GM21737 (cell line): Measurements from ENCODE around the gene OR14A2.
"Not testable (repeated sequence)": the region's sequence is repeated elsewhere in the genome, so short reads cannot be mapped to it uniquely, and the experiment has no call there.

Source experiments
- ATAC-seq: cut with Tn5 transposase; IDR thresholded peaks from one replicate; pipeline ENCODE4 v1.9.1; 2021; ENCODE audit warnings: mild to moderate bottlenecking, moderate library complexity; ENCODE audit not compliant: unreplicated experiment

OR14A2 gene

DNA sequence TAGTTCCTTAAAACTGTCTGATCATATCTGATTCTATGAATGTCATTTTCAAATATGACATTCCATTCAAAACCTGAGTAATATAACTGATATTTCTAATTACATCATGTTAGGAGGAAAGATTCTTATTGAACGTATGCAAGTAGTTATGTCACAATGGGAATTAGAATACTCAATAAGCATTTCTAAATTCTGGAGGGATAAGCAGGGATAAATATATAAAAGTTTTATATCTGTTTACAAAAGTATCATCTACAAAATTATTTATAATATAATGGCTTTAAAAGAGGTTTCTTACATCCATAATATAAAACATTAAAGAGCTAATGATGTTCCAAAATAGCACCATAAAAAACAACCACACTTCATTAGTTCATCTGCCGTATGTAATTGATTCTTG, at the start of gene OR14A2:
Gene OR14A2 (minus strand): TSS at position 101 of the 400 bp plus-strand sequence.
- ATAC-seq, result no peak

DNA sequence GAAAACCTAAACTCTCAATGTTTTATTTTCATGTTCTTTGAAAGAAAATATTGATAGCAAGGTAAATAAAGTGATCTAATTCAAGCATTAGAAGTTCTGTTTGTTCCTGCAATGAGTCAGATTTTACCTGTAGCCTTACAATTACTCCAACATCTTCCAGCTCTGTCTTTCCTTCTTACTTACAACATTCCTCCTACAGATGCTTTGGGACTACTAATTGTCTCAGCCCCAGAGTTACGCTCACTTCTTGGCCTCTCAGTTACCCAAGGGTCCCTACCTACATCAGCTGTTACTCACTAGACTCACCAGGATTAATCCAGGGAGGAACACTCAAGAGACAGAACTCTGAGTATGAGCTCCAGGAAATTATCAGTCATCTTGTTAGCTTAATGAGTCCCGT, 49.6 kb upstream of the OR14A2 start:
- ATAC-seq, result no peak

DNA sequence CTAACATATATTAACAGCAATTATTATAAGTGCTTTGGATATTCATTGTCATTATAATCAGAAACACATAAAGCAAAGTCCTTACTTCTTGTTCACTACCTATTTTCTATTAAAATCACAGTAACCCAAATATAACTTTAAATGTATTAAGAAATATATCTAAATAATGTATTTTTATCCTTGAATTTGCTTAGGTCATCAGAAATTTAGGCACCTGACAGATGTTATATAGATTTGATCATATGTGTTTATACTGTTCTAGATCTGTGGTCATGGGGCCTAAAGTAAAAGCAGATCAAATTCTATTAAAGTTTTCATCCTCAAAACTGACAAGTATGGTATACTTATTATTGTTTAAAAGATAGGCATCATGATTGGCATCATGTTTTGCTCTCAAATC, 21.7 kb upstream of the OR14A2 start:
- no peak for ATAC-seq

DNA sequence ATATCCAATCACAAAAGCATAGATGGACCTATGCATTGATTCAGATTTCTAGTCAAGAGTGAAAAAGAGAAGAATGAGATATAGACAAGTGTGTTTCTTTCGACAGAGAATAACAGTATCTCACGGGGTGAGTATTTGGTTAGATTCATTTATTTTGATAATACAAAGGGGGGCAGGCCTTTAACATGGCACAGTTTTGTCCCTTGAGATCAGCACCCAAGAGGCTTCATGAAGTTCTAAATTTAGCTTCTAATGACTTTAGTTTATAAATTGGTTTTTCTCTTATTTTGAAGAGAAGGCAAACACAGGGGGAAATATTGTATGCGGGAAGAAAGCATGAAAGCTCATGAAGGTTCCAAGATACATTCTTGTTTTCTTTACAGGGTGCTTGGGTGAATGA, 12.5 kb upstream of the OR14A2 start, which contains the start of gene OR1C1:
Gene OR1C1 (minus strand): TSS at position 101 of the 400 bp plus-strand sequence. CDS start 2,150 bp downstream, outside the sequence.
- no peak for ATAC-seq

DNA sequence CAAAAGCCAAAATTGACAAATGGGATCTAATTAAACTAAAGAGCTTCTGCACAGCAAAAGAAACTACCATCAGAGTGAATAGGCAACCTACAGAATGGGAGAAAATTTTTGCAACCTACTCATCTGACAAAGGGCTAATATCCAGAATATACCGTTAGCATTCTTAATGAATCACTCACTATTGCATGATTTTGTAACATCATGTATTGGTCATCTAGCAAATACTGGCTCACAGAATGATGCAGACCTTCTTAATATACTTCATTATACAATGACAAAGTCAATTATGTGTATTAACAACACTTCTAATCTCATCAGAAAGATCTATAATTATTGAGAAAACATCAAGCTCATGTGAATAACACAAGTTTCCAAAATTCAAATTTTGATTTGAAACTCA, 6.4 kb upstream of the OR14A2 start:
- ATAC-seq, result not testable (repeated sequence)

DNA sequence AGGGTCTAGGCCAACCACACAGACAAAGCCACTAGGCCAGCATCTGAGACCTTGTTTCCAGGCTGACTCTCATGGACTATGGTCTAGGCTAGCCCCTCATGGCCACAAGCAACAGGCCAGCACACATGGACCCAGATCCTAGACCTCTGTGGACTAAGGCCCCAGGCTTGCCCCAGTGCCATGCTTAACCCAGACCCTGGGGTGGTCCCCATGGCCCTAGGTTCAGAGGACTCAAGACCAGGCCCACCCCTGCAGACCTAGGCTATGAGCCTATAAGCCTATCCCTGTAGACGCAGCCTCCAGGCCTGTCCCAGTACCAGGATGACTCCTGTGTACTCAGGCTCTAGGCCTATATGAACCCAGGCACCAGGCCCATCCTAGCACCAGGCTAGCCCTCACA, 1.9 kb upstream of the OR14A2 start:
- ATAC-seq, result no peak

DNA sequence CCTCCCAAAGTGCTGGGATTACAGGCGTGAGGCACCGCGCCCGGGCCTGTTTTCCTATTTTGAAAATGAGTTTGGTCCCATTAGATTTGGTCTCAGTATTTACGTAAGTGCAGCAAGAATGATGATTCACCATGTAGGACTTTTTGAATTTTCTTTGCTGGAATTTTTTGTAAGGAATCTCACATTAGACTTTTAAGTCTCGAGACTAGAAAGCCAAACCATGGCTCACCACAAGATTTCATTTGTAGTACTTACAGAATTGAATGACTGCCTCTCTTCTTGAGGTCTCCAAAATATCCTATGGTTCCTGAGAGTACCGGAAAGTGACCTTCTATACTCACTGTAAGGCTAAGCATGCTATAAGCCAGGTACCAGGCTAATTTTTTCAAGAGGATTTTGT, 325 bp downstream of the OR14A2 start:
- no peak for ATAC-seq

DNA sequence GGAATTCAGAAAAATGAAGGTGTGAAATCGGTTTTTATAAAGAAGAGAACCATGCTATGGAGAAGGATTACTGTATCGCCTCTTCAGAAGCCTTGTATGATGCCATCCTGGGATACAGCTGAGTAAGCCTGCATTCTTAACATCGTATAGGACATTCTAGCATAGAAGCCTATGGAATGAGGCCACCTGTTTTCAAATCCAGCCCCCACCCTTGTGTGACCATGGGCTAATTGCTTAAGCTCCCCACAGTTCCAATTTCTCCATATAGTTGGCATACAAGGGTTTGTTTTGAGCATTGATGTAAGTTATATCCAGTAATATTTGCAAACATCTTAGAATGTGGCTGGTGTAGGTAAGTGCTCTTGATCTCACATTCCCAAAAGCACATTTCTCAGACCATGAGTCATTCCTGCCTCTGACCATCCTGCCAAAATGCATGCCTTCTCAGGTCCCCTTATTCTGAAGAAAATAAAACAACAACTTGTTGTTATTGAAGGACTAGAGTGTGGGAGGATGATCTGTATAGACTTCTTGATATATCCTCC, 1.5 kb downstream of the OR14A2 start:
- no peak for ATAC-seq

DNA sequence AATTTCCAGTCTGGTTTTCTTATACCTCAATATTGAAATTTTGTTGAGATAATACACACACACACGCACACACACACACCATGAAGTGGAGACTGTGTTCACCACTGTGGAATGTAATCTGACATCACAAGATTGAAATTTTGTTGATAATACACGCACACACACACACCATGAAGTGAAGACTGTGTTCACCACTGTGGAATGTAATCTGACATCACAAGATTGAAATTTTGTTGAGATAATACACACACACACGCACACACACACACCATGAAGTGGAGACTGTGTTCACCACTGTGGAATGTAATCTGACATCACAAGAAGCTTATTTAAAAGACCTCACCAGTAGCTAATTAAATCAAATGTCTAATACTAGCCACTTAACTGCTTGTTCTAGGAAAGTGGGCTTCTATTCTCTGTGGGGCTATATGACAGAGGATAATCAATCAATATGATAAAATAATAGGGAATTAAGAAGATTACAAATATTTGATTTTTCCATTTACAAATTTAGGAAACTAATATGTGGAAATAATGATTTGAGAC, 5.7 kb downstream of the OR14A2 start:
- ATAC-seq, result not testable (repeated sequence)

DNA sequence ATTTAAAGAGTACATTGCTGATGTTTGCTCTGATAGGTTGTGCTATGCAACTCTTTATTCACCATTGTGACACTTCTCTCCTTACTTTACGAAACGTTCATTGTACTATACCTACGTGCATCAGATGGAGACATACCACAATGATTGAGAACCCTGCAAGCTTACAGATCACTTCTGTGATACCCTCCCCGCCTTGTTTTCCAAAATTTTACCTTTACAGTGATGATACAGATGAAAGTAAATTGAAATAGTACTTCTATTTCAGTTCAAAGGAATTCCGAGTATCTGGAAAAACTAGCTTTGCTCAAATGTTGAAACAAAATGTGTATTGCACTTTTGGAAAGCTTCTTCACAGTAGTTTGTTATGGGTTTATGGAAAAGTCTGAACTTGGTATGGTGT, 6.2 kb downstream of the OR14A2 start:
- ATAC-seq, result no peak

DNA sequence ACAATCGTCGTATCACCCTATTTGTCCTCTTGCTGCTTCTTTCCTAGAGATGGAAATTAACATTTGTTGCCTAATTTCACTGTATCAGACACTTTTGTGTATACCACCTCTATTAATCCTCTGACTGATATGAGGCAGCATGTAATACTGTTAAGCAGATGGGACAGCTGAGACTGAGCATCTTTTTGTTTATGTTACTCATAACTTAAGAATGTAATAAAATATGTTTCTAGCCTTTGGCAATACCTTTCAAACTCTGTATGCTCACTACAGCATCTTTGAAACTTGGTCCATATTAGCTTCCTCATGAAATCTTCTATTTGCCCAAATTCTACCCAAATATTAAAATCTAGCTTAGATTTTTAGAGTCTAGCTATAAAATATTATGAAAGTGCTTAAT, 7.2 kb downstream of the OR14A2 start:
- ATAC-seq, result no peak

DNA sequence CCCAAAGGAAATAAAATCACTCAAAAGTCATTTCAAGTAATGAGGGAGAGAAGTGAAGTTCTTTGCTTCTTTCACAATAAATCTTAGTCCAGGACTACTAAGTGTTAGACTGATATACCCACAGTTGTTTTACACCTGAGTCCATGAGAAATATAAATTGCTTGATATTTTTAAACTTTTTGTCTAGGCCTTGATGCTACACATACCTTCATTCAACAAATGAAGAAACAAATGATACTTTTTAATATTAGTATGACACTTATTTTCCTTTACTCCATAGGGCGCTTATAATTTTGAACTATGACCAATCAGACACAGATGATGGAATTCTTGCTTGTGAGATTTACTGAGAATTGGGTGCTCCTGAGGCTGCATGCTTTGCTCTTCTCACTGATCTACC, 9.6 kb downstream of the OR14A2 start, which contains the start of gene OR14K1:
Gene OR14K1 (plus strand): TSS at position 301 of the 400 bp plus-strand sequence. CDS start 0 bp downstream, at position 301.
- no peak for ATAC-seq

DNA sequence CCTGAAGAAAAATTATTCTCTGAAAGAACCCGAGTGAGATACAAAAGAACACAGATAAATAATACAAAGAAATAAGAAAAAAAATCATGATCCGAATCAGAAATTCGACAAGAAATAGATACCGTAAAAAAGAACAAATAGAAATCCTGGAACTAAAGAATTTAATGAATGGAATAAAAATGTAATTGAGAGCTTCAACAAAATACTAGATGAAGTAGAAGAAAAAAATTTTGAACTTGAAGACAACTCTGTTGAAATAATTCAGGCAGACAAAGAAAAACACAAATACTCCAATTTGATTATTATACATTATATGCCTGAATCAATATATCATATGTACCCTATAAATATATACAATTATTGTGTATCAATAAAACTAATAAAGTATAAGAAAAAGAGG, 26.7 kb downstream of the OR14A2 start:
- ATAC-seq, result no peak

DNA sequence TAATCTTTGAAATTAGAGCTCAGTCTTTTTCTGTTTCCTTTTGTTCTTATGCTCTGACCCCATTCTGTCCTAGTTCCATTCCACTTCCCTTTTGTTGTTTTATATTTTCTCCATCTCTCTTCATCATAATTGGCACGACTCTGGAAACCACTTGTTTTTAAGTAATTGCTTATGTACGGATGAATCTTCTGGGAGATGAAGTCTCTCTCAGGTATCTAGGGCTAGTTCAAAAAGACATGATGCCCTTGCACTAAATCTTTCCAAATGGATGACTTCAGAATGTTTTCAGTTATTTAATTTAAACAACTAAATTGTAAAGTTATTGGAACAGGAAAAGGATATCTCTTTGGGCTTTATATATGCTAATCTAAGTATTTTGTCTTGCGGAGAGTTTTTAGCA, 31.4 kb downstream of the OR14A2 start, which contains the start of gene OR6F1:
Gene OR6F1 (minus strand): TSS at position 101 of the 400 bp plus-strand sequence. CDS start 3,891 bp downstream, outside the sequence.
- ATAC-seq, result no peak

DNA sequence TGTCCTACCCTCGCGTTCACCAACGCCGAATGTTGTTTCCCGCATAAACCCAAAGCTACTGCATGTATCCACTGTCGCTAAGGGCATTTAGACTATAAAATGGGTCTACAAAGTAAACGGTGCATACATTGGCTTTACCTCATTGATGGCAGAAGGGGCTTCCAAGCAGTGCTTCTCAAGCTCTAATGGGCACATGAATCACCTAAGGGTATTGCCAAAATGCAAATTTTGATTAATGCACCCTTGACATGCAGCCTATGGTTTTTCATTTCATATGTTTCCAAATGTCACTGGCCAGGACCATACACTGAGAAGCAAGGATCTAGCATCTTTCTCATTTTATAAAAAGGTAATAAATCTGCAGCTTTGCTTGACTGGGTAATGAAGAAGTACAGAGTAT, 34.2 kb downstream of the OR14A2 start:
- no peak for ATAC-seq

DNA sequence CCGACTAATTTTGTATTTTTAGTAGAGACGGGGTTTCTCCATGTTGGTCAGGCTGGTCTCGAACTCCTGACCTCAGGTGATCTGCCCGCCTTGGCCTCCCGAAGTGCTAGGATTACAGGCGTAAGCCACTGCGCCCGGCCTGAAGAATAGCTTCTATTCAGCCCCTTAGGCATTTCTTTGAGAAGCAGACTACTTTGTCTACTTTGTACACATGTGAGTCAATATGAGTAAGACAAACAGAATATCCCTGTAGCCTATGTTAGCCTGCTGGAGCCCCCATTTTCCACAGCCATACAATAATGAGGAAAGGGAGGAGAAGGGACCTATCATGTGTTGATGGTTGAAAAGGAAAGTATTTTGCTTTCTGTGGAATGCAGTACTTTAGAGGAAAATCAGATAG, 37.3 kb downstream of the OR14A2 start:
- ATAC-seq, result not testable (repeated sequence)

DNA sequence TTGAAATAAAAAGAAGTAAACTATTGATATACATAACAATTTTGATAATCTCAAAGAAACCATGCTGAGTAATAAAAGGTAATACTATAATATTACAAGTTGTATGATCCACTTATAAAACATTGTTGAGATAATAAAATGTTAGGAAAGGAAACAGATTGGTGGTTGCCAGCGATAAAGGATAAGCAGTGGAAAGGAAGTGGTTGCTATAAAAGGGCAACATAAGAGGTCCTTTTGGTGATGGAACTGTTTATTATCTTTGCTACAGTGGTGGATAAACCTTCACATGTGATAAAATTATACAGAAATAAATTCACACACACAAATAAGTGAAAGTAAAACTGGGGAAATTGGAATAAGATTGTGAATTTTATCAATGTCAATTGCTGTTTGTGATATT, 46.6 kb downstream of the OR14A2 start:
- ATAC-seq, result no peak

DNA sequence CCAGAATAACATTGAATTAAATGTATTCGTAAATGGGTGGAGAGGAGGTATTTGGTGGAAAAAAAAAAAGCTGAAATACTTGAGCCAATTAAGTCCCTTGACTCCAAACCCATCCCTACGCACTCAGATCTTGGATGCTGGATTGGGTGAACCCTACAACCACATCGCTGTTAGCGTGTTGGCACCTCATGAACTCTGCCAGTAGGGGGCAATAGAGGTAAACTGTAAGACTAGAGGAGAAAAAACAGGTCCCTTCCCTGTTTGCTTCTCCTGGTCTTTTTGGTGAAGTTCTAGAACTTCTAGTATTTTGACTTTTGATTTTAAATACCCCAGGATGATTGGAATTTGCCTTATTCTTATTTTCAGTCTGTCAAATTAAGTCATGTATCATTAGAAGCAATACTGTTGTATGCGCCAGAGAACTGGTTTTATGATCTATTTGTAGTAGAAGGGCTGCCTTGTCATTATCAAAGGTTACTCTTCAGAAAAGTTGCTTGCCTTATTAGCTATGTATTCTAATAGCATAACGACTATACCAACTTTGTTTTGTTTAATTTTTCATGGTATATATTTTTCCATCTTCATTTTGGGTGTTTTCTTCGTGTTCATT, 66.5 kb downstream of the OR14A2 start:
- peak; percentile 88 for ATAC-seq

DNA sequence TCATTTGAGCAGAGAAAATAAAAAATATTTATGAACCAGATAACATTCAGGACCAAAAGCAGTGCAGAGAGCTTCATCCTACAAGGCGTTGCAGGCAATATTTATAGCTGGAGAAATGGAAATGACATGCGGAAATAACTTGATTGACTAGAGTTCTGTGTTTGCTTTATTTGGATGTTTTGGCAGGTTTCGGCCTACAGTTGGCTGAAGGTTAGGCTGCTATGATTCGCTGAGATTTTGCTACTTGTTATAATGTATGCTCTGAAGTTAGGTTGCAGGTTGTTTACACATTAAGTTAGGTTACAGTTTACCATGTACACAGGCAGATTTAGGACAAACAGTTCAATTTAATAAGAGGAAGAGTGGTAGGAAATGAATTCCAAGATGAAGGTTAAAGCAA, 67.8 kb downstream of the OR14A2 start:
- ATAC-seq, result no peak

DNA sequence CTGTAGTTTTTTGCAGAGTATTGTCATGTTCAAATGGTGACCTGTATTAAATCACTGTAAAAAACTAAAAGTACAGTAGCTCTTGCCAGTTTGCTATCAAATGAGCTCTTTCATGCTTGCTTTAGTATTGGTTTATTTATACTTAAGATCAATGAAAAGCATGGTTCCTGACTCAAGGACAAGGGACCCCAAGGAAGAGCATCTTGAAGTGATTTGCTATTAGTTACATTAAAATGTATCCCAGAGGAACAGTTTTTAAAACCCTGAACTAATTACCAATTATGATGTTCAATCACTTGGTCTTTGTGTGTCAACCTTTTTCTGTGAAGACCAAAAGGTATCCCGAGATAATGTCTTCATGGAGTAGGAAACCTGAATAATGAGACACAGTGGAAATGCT, 68.3 kb downstream of the OR14A2 start, which contains the start of gene OR13G1:
Gene OR13G1 (minus strand): TSS at position 101 of the 400 bp plus-strand sequence. CDS start 6,698 bp downstream, outside the sequence.
- no peak for ATAC-seq
